SK-N-SH (cell line): ENCODE measurements around the gene ASCC3. TPM values are rescaled to one million over a fixed set of nuclear protein-coding genes. Genes with fewer than 3 reads are reported as not detected.

Experiments
- CTCF ChIA-PET: fragments of 300-600, 350-600 bp; formaldehyde crosslinking; extraction: SDS; loops from one replicate; lab custom pipeline; 2021; lab: Yijun Ruan, JAX
- POLR2A ChIA-PET: fragments of 350-600 bp; sonication (Branson Sonifier 250); formaldehyde crosslinking; extraction: SDS; loops from one replicate; lab custom pipeline; 2020; ENCODE audit warnings: antibody characterized with exemption, inconsistent platforms; lab: Yijun Ruan, JAX
- DNase-seq: peaks from one replicate; pipeline ENCODE4 v3.0.0; 2012
- H2AFZ ChIP-seq: fragments of 200-600 bp; sonication (generic); 2 replicates; pipeline ENCODE4 v1.8.1; 2016; ENCODE audit warnings: antibody characterized with exemption, mild to moderate bottlenecking, low read depth
- H3F3A ChIP-seq: fragments of 200-600 bp; sonication (generic); replicated peaks from 2 replicates; pipeline ENCODE3; 2016; ENCODE audit warnings: antibody characterized with exemption, mild to moderate bottlenecking; ENCODE audit not compliant: insufficient read depth
- H3K27ac ChIP-seq, 2 experiments: fragments of 200-500 bp in 1 of 2; fragments of 200-600 bp in 1 of 2; sonication (Bioruptor generic) in 1 of 2; sonication (generic), shearing (Covaris generic) in 1 of 2; 2 replicates each; pipeline versions ENCODE4 v1.5.1 to v1.6.1; 2014 to 2016; ENCODE audit warnings: low read depth in 2 of 2, inconsistent platforms in 1 of 2, low read length in 1 of 2, mild to moderate bottlenecking in 1 of 2, mixed read lengths in 1 of 2
- H3K27me3 ChIP-seq: fragments of 200-600 bp; sonication (generic), shearing (Covaris generic); 2 replicates; pipeline ENCODE4 v1.6.1; 2016; ENCODE audit warnings: mixed run types; ENCODE audit not compliant: insufficient read depth
- H3K36me3 ChIP-seq, 2 experiments: fragments of 200-500 bp in 1 of 2; fragments of 200-600 bp in 1 of 2; sonication (Bioruptor generic) in 1 of 2; sonication (generic) in 1 of 2; replicated peaks in 1 of 2; 2 replicates each; pipeline versions ENCODE3 to v1.5.1; 2014 to 2016; ENCODE audit warnings: low read length in 1 of 2, mild to moderate bottlenecking in 1 of 2; ENCODE audit not compliant: insufficient read depth in 2 of 2, control insufficient read depth in 1 of 2
- H3K4me1 ChIP-seq, 2 experiments: fragments of 200-500 bp in 1 of 2; fragments of 200-600 bp in 1 of 2; sonication (Bioruptor generic) in 1 of 2; sonication (generic), shearing (Covaris generic) in 1 of 2; 2 replicates each; pipeline versions ENCODE4 v1.5.1 to v1.6.1; 2014 to 2016; ENCODE audit warnings: low read depth in 1 of 2, low read length in 1 of 2, mixed run types in 1 of 2; ENCODE audit not compliant: insufficient read depth in 2 of 2, control insufficient read depth in 1 of 2
- H3K4me2 ChIP-seq: fragments of 200-600 bp; sonication (generic), shearing (Covaris generic); 2 replicates; pipeline ENCODE4 v1.6.1; 2017; ENCODE audit warnings: mixed run types
- H3K4me3 ChIP-seq, 2 experiments: fragments of 200-500 bp in 1 of 2; fragments of 200-600 bp in 1 of 2; sonication (Bioruptor generic) in 1 of 2; sonication (generic), shearing (Covaris generic) in 1 of 2; 2 replicates each; pipeline versions ENCODE4 v1.5.1 to v1.8.1; 2014 to 2016; ENCODE audit warnings: low read depth in 2 of 2, inconsistent platforms in 1 of 2, low read length in 1 of 2, mild to moderate bottlenecking in 1 of 2, mixed read lengths in 1 of 2, moderate library complexity in 1 of 2
- H3K79me2 ChIP-seq: fragments of 200-600 bp; sonication (generic); 2 replicates; pipeline ENCODE4 v1.8.1; 2017; ENCODE audit warnings: mild to moderate bottlenecking; ENCODE audit not compliant: insufficient read depth
- H3K9ac ChIP-seq: fragments of 200-600 bp; sonication (generic); 2 replicates; pipeline ENCODE4 v1.6.1; 2017; ENCODE audit warnings: mixed run types
- H3K9me2 ChIP-seq: fragments of 200-600 bp; sonication (generic); 2 replicates; pipeline ENCODE4 v1.6.1; 2017; ENCODE audit warnings: mixed run types
- H3K9me3 ChIP-seq: fragments of 200-600 bp; sonication (generic); 2 replicates; pipeline ENCODE4 v1.6.1; 2017; ENCODE audit warnings: mixed run types, mild to moderate bottlenecking, moderate library complexity
- H4K20me1 ChIP-seq: fragments of 200-600 bp; sonication (generic); 2 replicates; pipeline ENCODE4 v1.6.1; 2017; ENCODE audit warnings: mild to moderate bottlenecking, mixed run types; ENCODE audit not compliant: insufficient read depth
- EZH2phosphoT487 ChIP-seq: fragments of 200-600 bp; sonication (generic); IDR thresholded peaks from 2 replicates; pipeline ENCODE4 v1.6.1; 2017; ENCODE audit warnings: low read depth, mixed run types, mild to moderate bottlenecking, antibody characterized with exemption, moderate library complexity, borderline replicate concordance
- FOSL2 ChIP-seq: IDR thresholded peaks from 2 replicates; pipeline ENCODE4 v1.4.0; 2012; ENCODE audit warnings: low read depth, mild to moderate bottlenecking, moderate library complexity, borderline replicate concordance
- FOXM1 ChIP-seq: IDR thresholded peaks from 2 replicates; pipeline ENCODE4 v1.4.0; 2012; ENCODE audit warnings: low read depth, mild to moderate bottlenecking
- GABPA ChIP-seq: IDR thresholded peaks from 2 replicates; pipeline ENCODE4 v1.4.0; 2012; ENCODE audit warnings: low read depth, mild to moderate bottlenecking
- MEF2A ChIP-seq: IDR thresholded peaks from 2 replicates; pipeline ENCODE4 v1.4.0; 2012; ENCODE audit warnings: low read depth, borderline replicate concordance
- RAD21 ChIP-seq: IDR thresholded peaks from 2 replicates; pipeline ENCODE4 v1.6.1; 2012; ENCODE audit warnings: mild to moderate bottlenecking, low read length
- RCOR1 ChIP-seq: fragments of 150-350 bp; IDR thresholded peaks from 2 replicates; pipeline ENCODE4 v1.6.1; 2017; ENCODE audit warnings: antibody characterized with exemption, low read length
- SMC3 ChIP-seq: IDR thresholded peaks from 2 replicates; pipeline ENCODE4 v1.6.1; 2012; ENCODE audit warnings: low read depth, low read length, improper control_type of control experiment
- TCF12 ChIP-seq: IDR thresholded peaks from 2 replicates; pipeline ENCODE4 v1.4.0; 2012
- WGBS: methylation state at CpG from one replicate; pipeline ENCODE4 v1.1.6; 2017; ENCODE audit warnings: low lambda C conversion rate; 5-methylcytosine and 5-hydroxymethylcytosine counted together
- polyA plus RNA-seq, 3 experiments: library from polyadenylated mRNA; depleted of rRNA; stranded (reverse); fragments of >200 nt; gene quantifications; 2 replicates each; pipeline ENCODE4 v1.2.3, GENCODE V29; 2012
- TF ChIP-seq, protein P1 (sequence below): IDR thresholded peaks from 2 replicates; pipeline ENCODE4; 2012
- TF ChIP-seq, protein P2 (sequence below): IDR thresholded peaks from 2 replicates; pipeline ENCODE4 v1.4.0; 2012; ENCODE audit warnings: low read depth, borderline replicate concordance

The ASCC3 gene
- polyA plus RNA-seq, 1 of the 3 experiments (the other 2 are of a cell fraction): 17.9 TPM

DNA sequence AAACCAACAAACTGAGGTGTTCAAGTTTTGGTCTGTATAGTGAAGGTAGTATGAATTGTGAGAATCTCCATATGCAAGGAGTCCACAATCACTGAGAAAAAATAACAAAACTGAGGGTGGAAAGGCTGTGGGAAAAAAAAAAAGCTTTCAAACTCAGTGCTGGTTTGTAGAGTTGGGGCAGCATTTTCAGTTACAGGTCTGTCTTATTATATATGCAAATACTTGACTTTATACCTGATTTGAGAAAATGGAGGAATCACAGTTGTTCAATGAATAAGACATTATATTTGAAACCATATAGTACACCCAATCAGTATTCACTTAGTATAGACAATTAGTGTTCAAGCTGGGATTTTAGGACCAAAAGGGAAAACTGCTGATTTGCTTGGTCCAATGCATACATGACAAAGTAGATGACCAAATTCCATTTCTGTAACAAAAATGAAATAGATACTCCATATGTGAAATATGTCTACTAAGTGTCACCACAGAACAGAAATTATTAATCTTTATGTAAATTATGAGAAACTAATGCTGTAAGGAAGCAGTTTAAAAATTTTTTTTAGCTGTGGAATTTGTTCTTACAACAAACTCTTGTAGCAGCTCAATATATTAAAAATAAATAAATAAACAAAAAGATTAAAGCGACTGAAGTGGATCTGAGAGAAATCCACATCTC, 187.7 kb downstream of the ASCC3 start (continued):
- TF ChIP-seq, protein P1, sequence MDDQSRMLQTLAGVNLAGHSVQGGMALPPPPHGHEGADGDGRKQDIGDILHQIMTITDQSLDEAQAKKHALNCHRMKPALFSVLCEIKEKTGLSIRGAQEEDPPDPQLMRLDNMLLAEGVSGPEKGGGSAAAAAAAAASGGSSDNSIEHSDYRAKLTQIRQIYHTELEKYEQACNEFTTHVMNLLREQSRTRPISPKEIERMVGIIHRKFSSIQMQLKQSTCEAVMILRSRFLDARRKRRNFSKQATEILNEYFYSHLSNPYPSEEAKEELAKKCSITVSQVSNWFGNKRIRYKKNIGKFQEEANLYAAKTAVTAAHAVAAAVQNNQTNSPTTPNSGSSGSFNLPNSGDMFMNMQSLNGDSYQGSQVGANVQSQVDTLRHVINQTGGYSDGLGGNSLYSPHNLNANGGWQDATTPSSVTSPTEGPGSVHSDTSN: no peak
- no peak for TF ChIP-seq SMC3

DNA sequence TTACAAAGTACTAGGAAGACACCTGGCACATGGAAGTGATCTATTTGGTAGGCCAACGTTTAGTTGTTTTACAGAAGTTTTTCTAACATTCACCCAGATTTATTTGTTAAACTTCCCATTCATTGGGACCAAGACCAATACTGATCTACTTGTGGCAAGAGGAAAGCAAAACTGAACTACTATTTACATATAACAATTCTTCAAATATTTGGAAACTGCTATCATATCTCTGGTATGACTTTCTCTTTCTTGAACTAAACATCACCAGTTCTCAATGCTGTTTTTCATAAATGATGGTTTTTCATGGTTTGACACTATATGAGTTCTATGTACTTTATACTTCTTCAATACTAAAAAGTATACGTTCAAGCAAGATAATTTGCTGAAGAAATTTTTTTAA, 189.2 kb downstream of the ASCC3 start:
- Histone ChIP-seq H3K27ac (no peak overlapping the region), H3K9me3 (no peaks in the 10 kb centered on the region), H3K9ac (no peak overlapping the region), H3K4me1 (no peaks in the 10 kb centered on the region; a peak in 1 of 4 replicates), H3K27me3 (no peaks in the 10 kb centered on the region), H3K36me3 (peaks cover 0 to 10% of the 10 kb centered on the region in 2 experiments), H4K20me1 (no peaks in the 10 kb centered on the region), H3K4me2 (no peak overlapping the region), H3K79me2 (no peaks in the 10 kb centered on the region), H2AFZ (no peak overlapping the region), H3F3A (no peaks in the 10 kb centered on the region), H3K4me3 (no peak overlapping the region), H3K9me2 (no peaks in the 10 kb centered on the region; the same call in 1 of the 2 replicates)
- POLR2A ChIA-PET: no interaction called here
- no peak for TF ChIP-seq FOSL2
- no peak for TF ChIP-seq RAD21
- TF ChIP-seq EZH2phosphoT487: no peak
- no peak for TF ChIP-seq FOXM1
- TF ChIP-seq, protein P2, sequence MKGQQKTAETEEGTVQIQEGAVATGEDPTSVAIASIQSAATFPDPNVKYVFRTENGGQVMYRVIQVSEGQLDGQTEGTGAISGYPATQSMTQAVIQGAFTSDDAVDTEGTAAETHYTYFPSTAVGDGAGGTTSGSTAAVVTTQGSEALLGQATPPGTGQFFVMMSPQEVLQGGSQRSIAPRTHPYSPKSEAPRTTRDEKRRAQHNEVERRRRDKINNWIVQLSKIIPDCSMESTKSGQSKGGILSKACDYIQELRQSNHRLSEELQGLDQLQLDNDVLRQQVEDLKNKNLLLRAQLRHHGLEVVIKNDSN: no peak
- no peak for TF ChIP-seq RCOR1
- TF ChIP-seq GABPA: no peak
- TF ChIP-seq MEF2A: no peak
- DNase-seq: no peak
- CTCF ChIA-PET: interaction anchor here (1.3 kb wide), 1 partner anchor 16 kb away, joined by 4 read pairs; no protein-coding TSS in a partner anchor
- 96% methylated on average over 2 of the region's 2 CpGs for WGBS

DNA sequence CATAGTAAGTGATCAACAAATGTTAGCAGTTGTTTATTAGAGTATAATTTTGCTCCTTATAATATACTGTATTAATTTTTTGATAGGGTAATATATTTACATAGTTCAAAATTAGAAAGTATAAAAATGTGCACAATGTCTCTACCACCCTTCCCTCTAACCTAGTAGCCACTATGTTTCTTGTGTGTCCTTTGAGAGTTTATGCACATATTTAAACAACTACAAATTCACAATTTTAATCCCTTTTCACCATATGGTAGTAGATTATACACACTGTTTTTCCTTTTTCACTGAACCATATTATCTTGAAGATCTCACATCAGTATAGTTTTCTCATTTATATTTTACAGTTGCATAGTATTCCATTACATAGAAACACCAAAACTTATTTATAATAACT, 194.9 kb downstream of the ASCC3 start:
- no peak overlapping the region for H3K9ac ChIP-seq
- no peak overlapping the region for H3K4me2 ChIP-seq
- no peaks in the 10 kb centered on the region for H4K20me1 ChIP-seq
- no peaks in the 10 kb centered on the region for H3K27me3 ChIP-seq
- H3K79me2 ChIP-seq: no peaks in the 10 kb centered on the region
- POLR2A ChIA-PET: no interaction called here
- no peak for DNase-seq
- H3K4me1 ChIP-seq: no peaks in the 10 kb centered on the region
- CTCF ChIA-PET: interaction anchor here (1.0 kb wide), 1 partner anchor 22 kb away, joined by 3 read pairs; no protein-coding TSS in a partner anchor
- H3K27ac ChIP-seq: no peak overlapping the region
- H3K4me3 ChIP-seq: no peak overlapping the region
- no peak for TF ChIP-seq TCF12
- TF ChIP-seq GABPA: no peak
- no peak for TF ChIP-seq MEF2A
- TF ChIP-seq SMC3: no peak
- H3K9me2 ChIP-seq: no peaks in the 10 kb centered on the region; the same call in 1 of the 2 replicates
- H3K36me3 ChIP-seq: peaks cover 0 to 22% of the 10 kb centered on the region in 2 experiments
- no peak overlapping the region for H2AFZ ChIP-seq
- H3K9me3 ChIP-seq: no peaks in the 10 kb centered on the region
- no peaks in the 10 kb centered on the region for H3F3A ChIP-seq
